ENCODE measurements around the gene OR7D4.

Gene OR7D4

GRCh38 chr19:9183000-9183399 is 36.4 kb downstream of the OR7D4 start:
- no peak overlapping the region for H3K4me3 ChIP-seq (ENCODE audit: low read depth, low read length)
- no peak for TF ChIP-seq CTCF (IDR thresholded peaks at IDR 0.05; ENCODE audit: borderline replicate concordance, insufficient read depth, low read depth, low read length)

- TF ChIP-seq CTCF (IDR thresholded peaks at IDR 0.05; ENCODE audit: borderline replicate concordance, insufficient read depth, low read depth, low read length) = no peak
- H3K4me3 ChIP-seq (ENCODE audit: low read depth, low read length) = no peak within 1 kb of the TSS
Observed at GRCh38 chr19:9178901-9179300, 40.5 kb downstream of the OR7D4 start, which contains the start of gene OR7D2. TSS of gene OR7D2 (plus strand) at chr19:9178979. CDS start at chr19:9185782, 6,803 bp downstream.

- no peak overlapping the region for H3K4me3 ChIP-seq (ENCODE audit: low read depth, low read length)
- no peak for TF ChIP-seq CTCF (IDR thresholded peaks at IDR 0.05; ENCODE audit: borderline replicate concordance, insufficient read depth, low read depth, low read length)
Observed at GRCh38 chr19:9175326-9175725, 44.1 kb downstream of the OR7D4 start.

- TF ChIP-seq CTCF (IDR thresholded peaks at IDR 0.05; ENCODE audit: borderline replicate concordance, insufficient read depth, low read depth, low read length) = no peak
- no peak overlapping the region for H3K4me3 ChIP-seq (ENCODE audit: low read depth, low read length)
Observed at GRCh38 chr19:9171393-9171991, 47.9 kb downstream of the OR7D4 start.

- no peak overlapping the region for H3K4me3 ChIP-seq (ENCODE audit: low read depth, low read length)
- TF ChIP-seq CTCF (IDR thresholded peaks at IDR 0.05; ENCODE audit: borderline replicate concordance, insufficient read depth, low read depth, low read length) = no peak
Observed at GRCh38 chr19:9166846-9167245, 52.5 kb downstream of the OR7D4 start.

- H3K4me3 ChIP-seq (ENCODE audit: low read depth, low read length) = no peak overlapping the region
- TF ChIP-seq CTCF (IDR thresholded peaks at IDR 0.05; ENCODE audit: borderline replicate concordance, insufficient read depth, low read depth, low read length) = no peak
Observed at GRCh38 chr19:9165261-9165660, 54.1 kb downstream of the OR7D4 start.

GRCh38 chr19:9161427-9161826 is 58.0 kb downstream of the OR7D4 start:
- H3K4me3 ChIP-seq (ENCODE audit: low read depth, low read length) = no peak overlapping the region
- TF ChIP-seq CTCF (IDR thresholded peaks at IDR 0.05; ENCODE audit: borderline replicate concordance, insufficient read depth, low read depth, low read length) = no peak

Measured in GM12875 (cell line).